HG03039 (cell line): ENCODE data around the gene STRA8.

Source experiments
- ATAC-seq: cut with Tn5 transposase; IDR thresholded peaks from one replicate; pipeline ENCODE4 v1.9.1; 2021; ENCODE audit warnings: mild to moderate bottlenecking, moderate library complexity; ENCODE audit not compliant: unreplicated experiment

The STRA8 gene, protein sequence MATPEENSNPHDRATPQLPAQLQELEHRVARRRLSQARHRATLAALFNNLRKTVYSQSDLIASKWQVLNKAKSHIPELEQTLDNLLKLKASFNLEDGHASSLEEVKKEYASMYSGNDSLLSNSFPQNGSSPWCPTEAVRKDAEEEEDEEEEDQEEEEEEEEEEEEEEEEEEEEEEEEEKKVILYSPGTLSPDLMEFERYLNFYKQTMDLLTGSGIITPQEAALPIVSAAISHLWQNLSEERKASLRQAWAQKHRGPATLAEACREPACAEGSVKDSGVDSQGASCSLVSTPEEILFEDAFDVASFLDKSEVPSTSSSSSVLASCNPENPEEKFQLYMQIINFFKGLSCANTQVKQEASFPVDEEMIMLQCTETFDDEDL

DNA sequence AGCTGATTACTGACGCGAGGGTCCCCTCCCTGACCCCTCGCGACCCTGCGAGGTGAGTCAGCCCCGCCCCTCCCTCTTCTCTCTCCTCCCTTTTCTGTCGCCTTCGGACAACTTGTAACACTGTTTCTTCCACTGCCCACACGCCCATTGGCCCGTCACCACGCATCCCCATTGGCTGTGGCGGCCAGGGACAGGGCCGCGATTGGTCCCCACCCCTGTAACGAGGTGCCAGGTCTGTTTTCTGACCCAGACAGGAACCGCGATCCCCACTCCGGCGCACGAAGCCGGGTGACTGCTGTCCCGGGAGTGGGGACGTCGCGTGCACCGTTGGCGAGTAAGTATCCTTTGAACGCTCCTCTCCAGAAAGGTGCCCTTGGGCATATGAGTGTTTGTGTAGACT lies at the start of gene STRA8:
Gene STRA8, plus strand, starts transcription at position 269 of the 400 bp plus-strand sequence. CDS start 6,687 bp downstream, outside the sequence.
- ATAC-seq, result no peak

DNA sequence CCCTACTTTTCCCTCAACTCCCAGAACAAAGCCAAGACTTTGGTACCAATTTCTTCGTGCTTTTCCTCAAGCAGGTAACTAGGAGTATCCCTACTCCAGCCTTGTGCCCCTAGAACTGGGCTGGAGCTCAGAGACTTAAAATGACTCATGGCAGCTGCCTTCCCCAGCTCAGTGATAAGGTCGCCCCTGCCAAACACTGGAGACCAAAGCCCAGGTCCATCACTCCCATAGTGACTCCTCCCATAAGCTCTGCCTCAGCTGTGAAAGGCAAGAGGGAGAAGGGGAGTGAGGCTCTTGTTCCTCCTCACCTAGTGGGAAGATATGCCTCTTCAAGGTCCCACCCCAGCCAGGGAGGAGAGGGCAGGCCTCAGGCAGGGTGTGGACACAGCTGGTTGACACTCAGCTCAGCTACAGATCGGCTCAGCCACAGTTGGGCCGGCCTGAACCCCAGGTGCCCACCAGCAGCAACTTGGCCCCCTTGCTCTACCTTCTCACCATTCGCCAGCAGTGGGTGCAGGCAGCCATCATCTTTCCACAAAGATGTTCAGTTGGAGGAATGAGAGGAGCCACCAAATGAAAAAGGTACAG lies 49.3 kb upstream of the STRA8 start:
- no peak for ATAC-seq

DNA sequence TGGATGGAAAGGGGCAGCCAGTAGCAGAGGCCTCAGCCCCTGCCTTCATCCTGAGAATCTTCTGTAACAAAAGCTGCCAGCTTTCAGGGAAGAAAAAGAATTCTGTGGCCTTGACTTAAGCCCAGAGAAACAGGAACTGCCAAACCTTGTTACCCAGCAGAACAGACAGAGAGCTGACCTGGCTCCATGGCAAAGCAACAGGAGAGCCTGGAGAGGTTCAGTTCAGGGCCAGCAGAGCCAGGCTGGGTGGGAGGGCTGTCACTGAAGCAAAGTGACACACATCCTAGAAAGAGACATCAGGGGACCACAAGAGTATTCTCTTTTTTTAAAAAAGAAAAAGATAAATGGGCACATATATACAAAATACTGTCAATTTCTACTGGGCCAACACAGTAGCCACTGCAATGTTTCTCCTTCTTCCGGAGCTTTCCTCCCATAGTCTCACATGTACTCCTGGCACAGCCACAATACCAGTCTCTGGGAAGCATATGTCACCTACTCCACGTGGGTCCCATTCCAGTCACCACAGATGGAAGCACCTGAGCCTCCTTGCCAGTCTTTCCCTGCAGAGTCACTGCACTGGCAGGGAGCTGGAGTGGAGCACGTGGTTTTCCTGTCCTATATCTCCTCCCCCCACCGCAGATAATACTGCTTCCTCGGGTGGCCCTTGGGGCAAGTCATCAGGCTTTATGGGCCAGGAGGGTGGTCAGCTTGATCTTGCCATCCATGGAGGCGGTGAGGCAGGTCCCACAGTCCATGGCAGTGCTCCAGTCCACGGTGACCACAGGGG lies 48.0 kb upstream of the STRA8 start:
- no peak for ATAC-seq

DNA sequence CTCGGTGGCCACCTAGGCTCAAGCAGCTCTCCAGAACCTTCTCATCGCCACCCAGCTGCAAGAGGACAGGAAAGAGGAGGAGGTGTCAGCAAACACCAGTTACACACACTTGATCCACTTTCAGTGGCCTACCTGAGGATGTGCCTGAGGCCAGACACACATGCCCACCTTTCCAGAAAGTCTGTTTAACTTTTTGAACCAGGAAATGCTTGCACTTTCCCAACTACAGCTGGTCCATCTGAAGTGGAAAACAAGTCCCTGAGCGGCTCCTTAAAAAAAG lies 47.4 kb upstream of the STRA8 start:
- ATAC-seq, result no peak

DNA sequence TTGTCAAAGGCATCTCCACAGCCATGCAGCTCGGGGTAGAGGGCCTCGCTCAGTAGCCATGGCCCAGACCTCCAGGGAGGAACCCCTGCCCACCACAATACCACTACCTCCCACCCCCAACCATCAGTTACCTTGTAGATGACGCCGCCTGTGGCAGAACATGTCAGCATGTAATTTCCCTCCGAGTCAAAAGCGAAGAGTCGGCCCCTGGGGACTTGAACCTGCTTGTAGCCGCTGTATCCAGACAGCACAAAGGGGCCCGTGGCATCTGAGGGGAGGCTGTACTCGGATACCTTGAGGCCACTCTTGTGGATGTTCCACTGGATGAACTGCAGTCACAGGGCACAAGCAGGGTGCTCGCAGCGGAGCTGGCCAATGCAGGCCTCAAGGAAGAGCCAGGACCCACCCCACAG lies 46.8 kb upstream of the STRA8 start:
- ATAC-seq, result peak; percentile 41

DNA sequence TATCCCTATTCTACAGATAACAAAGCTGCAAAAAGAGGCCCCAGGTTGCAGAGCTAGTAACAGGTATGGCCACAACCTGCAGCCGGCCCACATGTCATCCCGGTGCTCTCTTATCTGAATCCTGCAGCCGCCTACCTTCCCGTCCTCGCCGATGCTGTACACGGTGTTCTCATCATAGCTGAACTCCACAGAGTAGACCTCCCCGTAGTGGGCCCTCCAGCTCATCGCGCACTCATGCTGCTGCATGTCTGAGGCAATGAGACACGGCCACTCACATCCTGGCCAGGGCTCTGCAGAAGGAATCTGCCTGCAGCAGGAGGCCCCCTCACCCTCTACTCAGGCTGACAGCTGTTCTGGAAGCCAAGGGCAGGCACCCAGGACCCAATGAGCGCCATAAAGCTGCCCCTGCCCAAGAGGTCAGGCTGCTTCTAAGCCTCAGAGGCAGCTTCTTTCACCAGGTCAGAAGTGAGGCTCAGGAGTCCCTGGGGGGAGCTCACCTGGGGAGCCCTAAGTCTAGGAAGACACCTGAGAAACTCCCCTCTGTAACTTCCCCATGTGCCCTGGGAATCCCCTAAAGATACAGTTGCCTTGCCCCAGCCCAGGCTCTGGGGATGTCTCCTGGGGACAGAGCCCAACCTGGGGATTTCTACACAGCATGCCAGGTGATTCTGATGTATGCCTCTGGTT lies 45.2 kb upstream of the STRA8 start:
- no peak for ATAC-seq

DNA sequence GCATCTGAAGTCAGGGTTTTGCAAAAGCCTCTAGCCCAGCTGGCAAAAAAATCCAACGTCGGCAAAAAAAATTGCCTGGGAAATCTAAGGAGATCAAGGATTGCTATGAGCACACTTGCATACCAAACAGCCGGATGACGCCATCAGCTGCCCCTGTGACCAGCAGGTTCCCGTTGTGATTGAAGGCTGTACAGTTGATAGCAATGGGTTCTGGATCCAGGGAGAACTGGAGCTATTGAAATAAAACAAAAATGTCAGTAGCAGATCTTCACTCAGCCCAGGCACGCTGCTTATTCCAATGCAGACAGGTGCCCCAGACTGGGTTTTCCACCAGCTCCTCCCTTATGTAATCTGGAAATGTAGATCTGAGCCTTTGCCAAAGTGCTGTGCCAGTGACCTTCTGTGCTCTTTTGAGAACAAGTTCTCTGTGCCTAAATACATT lies 44.4 kb upstream of the STRA8 start:
- no peak for ATAC-seq

DNA sequence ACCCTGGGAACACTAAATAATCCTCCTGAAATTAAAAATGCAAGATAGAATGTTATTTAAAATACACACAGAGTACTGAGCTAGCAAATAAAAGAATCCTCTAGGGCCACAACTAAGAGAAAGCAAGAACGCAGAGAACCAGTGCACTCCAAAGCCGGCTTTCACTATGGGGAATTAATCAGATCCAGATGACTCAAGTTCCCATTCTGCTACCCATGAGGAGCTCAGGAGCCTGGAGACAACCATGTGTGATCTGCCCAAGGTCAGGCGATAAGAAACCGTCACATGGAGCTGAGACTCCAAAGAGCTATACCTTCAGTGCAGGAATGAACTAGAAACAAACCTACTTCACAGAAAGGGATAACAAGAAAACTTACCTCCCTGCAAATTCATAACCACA lies 43.7 kb upstream of the STRA8 start:
- no peak for ATAC-seq

DNA sequence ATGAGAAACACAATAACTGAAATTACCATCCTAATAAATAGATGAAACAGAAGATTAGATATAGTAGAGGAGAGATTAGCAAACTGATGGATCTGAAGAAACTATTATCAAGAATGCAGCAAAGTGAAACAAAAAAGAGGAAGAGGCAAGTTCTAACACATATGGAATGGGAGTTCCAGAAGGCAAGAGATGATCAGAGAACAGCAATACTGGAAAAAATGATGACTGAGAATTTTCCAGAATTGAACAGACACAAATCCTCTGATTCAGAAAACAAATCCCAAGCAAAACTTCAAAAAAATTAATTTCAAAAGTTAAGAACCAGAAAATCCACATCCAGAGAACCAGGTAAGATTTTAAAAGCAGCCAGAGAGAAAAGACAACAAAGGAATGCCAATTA lies 42.9 kb upstream of the STRA8 start:
- ATAC-seq, result no peak

DNA sequence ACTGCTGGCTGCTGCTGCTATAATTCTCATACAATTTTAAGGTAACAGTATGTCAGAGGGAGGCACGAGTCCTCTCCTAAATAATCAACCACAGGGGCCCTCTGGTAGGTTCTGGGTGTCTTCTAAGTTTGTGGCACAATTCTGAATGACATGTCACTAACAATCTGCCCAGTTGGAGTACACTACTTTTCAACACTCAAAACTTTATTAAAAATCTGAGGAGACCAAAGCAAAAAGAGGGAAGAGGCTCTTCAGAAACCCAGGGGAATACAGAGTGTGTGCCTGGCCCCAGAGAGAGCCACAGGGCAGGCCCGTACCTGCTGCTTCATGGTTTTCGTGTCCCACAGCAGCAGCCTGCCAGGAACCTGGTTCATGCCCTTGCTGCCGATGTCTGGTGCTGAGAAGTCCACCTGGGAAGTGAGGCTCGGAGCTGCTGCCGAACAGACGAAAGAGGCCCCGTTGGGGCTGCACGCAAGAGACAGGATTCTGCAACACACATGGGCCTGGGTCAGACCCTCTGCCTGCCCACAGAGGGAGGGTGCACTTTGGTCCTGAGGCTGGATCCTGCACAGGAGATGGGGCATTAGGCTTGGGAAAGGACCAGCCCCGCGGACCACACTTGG lies 40.6 kb upstream of the STRA8 start:
- ATAC-seq, result no peak

DNA sequence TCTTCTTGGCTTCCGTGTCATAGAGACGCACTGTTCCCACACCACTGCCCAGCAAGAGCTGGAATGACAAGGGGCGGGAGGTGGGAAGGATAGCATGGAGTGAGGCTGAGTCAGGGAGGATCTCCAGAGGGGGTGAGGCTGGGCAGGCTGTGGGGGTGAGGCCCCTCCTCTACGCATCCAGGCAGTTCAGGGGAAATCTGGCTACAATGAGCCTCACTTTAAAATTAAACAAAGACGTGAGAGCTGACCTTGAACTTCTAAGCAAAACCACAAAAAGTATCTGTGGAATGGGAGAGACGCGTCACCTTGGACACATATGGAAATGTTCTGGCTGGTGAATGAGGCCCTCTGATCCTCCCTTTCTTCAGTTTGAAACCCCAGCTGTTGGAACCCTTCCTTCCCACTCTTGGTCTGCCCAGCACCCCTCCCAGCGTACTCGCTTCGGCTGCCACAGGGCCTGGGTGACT lies 40.0 kb upstream of the STRA8 start:
- ATAC-seq, result no peak

DNA sequence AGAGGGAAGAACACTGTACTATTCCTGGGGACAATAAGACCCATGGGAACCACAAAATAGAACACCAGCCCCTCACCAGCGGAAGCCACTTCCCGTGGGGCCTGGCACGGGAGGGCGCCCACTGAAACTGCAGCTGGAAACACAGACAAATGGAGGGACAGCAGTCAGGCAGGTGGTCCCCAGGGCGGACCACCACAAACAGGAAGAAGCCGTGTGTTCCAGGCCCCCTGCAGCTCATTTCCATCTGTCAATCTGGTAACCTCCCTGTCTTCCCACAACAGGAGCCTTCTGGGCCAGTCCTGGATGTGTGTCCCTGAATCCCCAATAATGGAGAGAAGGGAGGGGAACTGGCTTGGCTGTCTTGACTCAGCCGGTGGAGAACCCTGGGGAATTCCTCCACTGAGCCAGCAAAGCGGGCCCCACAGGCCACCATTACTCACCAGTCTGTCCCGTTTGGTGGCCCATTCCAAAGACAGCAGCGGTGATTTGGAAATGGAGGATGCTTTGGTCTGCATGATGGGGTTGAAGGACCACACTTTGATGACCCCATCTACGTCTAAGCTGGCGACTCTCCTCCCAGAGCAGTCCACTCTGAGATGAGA lies 39.0 kb upstream of the STRA8 start:
- ATAC-seq, result no peak

DNA sequence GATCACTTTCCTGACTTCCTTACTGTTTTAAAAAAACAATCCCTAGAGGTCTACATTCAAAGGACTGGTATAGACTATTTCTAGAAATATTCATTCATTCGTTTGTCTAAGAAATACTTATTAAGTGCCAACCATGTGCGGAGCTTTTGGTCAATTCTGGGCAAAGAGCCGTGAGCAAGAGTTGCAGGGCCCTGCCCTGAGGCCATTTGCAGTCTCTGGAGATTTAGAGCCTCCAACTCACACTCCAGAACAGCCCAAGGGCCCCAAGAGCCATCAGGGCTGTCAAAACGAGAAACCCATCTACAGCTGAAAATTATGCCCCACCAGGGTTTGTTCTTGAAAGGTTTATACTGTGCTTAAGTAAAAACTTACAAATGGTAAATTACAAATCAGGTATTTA lies 38.5 kb upstream of the STRA8 start:
- ATAC-seq, result no peak

DNA sequence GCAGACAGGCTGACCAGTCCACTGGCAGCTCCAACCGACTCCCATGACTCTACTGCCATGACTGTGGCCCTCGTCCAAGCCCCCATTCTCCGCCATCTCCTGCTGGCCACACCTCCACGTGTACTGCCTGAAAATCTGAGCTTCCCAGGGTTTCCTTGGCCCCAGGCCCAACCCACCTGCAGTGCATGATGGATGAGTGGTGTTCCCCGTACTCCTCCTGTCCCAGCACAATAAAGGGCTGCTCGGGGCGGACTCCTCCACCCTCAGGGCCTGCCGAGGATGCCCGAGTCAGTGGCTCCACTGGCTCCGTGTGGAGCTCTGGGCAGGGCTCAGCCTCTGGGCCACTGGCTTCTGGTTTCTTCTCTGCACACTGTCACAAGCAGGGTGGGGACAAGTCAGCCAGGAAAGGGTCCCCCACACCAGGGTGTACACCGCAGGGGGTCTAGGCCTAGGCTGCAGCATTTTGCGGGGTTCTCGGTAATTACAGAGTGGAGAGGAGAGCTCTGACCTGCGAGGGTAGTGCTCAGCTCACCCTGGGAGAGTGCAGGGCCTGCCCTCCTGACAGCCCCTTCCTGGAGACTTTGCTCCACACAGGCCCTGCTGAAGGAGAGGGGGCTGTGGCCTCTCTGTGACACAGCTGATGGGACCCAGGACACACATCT lies 37.5 kb upstream of the STRA8 start:
- ATAC-seq, result no peak

DNA sequence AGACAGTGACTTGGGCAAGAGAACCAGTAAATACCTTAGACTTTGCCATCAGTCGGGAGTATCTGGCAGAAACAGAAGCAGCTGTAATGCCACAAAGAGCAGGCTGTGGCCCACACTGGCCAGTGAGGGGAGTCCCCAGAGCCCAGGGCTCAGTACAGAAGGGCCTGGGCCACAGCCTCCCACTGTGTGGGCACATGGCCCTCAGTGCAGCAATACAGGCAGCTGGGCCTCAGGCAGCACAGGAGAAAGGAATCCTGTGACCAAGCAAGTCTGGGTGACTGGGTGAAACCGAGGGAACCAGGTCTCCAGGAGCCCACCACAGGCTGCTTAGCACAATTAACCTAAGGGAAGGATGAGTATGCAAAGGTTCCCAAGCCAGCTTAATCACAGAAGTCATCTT lies 36.3 kb upstream of the STRA8 start:
- no peak for ATAC-seq

DNA sequence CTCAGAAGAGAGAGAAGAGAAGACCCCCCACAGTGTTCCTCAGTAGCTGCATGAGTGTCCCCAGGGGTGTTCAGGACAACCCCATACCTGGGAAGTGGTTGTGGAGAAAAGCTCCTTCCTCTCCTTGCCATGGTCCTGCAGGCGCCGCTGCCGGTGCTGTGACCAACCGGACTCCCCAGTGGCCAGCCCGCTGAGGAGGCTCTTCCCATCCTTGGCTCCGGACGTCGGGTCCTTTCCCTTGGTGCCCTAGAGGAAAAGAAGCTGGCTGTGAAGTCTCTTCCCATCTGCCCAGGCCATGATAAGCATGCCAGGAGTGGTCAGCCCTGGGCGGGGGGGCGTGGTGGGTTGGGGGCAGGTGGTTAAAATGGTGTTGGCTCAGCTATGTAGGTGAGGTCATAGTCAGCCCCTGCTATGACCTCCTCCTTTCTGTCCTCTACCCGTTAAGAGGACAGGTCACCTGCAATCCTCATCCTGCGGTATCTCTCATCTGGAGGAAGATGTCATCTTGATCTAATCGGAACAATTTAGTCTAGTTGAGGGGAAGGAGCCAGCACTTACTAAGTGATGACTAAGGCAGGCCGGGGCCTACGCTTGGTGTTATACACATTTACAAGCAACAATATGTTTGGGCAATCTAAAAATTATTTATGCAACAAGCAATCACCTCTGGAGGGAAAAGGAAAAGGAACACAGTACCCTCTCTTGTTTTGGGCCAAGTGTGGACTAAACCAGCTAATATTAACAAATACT lies 35.6 kb upstream of the STRA8 start:
- no peak for ATAC-seq

DNA sequence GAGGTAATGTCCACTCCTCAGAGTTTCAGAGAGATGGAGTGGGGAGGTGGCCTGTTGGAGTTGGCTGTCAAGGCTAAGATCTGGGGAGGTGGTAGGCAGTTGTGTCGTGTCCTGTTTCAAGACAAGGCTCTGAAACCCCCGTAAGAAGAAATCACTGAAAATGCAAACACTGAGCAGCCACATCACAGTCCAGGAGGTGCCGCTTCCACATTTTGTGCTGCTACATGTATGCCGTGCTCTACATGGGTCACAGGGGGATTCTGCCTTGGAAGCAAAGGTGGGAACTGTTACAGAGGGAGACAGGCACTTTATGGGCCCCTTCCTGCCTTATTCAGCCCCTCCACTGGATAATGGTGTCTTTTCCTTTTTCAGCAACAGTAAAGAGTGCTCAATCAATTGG lies 34.2 kb upstream of the STRA8 start:
- ATAC-seq, result no peak

DNA sequence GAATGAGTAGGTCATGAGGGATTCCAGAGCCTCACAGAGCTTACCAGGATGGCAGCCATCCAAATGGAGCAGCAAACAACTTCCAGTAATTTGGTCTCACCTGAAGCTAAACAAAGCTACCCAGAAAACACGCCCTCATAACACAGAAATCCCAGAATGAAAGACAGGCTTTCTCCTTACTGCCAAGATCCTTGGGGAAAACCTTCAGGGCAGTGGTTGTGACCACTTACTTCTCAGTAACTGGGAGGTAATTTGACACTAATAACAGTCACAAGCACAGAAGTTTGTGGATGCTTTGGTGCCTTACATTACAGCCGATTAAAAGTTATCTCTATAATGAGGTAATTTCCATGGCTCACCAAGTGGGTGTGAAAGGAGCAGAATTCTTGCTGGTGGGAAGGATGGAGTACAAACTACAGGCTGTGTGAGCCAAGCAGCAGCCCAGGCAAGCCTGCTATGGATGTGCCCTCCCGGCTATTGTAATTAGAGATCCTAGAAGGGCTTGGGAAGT lies 32.8 kb upstream of the STRA8 start:
- ATAC-seq, result no peak

DNA sequence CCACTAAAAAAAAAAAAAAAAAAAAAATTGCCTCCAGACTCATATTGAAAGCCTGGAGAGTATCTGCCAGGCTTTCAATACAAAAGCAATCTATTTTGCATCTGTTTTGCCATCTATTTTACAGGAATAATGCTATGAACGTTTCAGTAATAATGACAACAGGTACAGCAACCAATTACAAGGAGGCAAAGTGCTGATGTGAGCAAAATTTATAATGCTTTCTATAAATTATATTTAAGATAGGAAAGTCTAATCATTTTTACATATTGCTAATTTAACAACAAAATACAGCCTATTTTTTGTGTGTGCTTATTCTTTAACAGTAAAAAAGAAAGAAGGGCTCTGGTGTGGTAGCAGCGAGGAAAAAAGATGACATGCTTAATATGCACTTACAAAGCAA lies 32.3 kb upstream of the STRA8 start:
- no peak for ATAC-seq
